H1 (cell line): Measurements from ENCODE around the gene TLE3. TPM values are rescaled to one million over a fixed set of nuclear protein-coding genes. Genes with fewer than 3 reads are reported as not detected.

ENCODE experiments used
- ATF2 ChIP-seq: IDR thresholded peaks from 2 replicates; pipeline ENCODE4 v1.6.1; 2012; ENCODE audit warnings: low read length, inconsistent platforms
- BCL11A ChIP-seq, 2 experiments: IDR thresholded peaks; one replicate each; pipeline ENCODE4 v1.6.1; 2011; ENCODE audit warnings: low read depth in 2 of 2, low read length in 2 of 2, mild to moderate bottlenecking in 2 of 2
- BRCA1 ChIP-seq: IDR thresholded peaks from 2 replicates; pipeline ENCODE4 v1.6.1; 2012; ENCODE audit warnings: low read depth, low read length, improper control_type of control experiment
- CREB1 ChIP-seq: IDR thresholded peaks from 2 replicates; pipeline ENCODE4 v1.6.1; 2012; ENCODE audit warnings: inconsistent platforms
- EGR1 ChIP-seq: IDR thresholded peaks from 2 replicates; pipeline ENCODE4 v1.6.1; 2011; ENCODE audit warnings: low read depth, low read length, borderline replicate concordance
- GABPA ChIP-seq: IDR thresholded peaks from 2 replicates; pipeline ENCODE4 v1.6.1; 2011; ENCODE audit warnings: mild to moderate bottlenecking, low read length, moderate library complexity, borderline replicate concordance; ENCODE audit not compliant: insufficient read depth
- SP1 ChIP-seq: IDR thresholded peaks from 2 replicates; pipeline ENCODE4 v1.6.1; 2011; ENCODE audit warnings: low read depth, low read length
- ZNF274 ChIP-seq: IDR thresholded peaks from 2 replicates; pipeline ENCODE4 v1.7.0; 2012; ENCODE audit warnings: low read length, borderline replicate concordance; ENCODE audit errors: extremely low read depth
- polyA plus RNA-seq, 7 experiments: library from polyadenylated mRNA; depleted of rRNA in 3 of 7; stranded (reverse) in 5 of 7; unstranded in 2 of 7; fragments of >200 nt in 5 of 7; fragments of 200-250 nt in 2 of 7; gene quantifications; 1 replicate in 5 of 7; 2 replicates in 1 of 7; 4 replicates in 1 of 7; pipeline versions ENCODE4 v1.2.1 to v1.2.3, GENCODE V29; 2011 to 2013; ENCODE audit warnings: missing spikeins in 2 of 7, mixed read lengths in 2 of 7
- total RNA-seq: library from RNA; stranded (reverse); fragmentation: NEBNext Ultra II Directional; extraction: Animal tissue kit (Norgen Biotek cat#: 25700); gene quantifications from 2 replicates; pipeline ENCODE4 v1.2.1, GENCODE V29; 2021
- TF ChIP-seq, protein P1 (sequence below): fragments of 300-600 bp; sonication (generic); IDR thresholded peaks from 2 replicates; pipeline ENCODE4 v1.7.1; 2012; ENCODE audit warnings: low read length, moderate library complexity, mild to moderate bottlenecking, inconsistent platforms; ENCODE audit not compliant: insufficient replicate concordance

The TLE3 gene
- total and polyA plus RNA-seq, 2 of the 8 experiments (the other 6 are each of a cell fraction or from before 2014, with no cell fraction given), result 25.1 to 61.2 TPM

- TF ChIP-seq, protein P1, sequence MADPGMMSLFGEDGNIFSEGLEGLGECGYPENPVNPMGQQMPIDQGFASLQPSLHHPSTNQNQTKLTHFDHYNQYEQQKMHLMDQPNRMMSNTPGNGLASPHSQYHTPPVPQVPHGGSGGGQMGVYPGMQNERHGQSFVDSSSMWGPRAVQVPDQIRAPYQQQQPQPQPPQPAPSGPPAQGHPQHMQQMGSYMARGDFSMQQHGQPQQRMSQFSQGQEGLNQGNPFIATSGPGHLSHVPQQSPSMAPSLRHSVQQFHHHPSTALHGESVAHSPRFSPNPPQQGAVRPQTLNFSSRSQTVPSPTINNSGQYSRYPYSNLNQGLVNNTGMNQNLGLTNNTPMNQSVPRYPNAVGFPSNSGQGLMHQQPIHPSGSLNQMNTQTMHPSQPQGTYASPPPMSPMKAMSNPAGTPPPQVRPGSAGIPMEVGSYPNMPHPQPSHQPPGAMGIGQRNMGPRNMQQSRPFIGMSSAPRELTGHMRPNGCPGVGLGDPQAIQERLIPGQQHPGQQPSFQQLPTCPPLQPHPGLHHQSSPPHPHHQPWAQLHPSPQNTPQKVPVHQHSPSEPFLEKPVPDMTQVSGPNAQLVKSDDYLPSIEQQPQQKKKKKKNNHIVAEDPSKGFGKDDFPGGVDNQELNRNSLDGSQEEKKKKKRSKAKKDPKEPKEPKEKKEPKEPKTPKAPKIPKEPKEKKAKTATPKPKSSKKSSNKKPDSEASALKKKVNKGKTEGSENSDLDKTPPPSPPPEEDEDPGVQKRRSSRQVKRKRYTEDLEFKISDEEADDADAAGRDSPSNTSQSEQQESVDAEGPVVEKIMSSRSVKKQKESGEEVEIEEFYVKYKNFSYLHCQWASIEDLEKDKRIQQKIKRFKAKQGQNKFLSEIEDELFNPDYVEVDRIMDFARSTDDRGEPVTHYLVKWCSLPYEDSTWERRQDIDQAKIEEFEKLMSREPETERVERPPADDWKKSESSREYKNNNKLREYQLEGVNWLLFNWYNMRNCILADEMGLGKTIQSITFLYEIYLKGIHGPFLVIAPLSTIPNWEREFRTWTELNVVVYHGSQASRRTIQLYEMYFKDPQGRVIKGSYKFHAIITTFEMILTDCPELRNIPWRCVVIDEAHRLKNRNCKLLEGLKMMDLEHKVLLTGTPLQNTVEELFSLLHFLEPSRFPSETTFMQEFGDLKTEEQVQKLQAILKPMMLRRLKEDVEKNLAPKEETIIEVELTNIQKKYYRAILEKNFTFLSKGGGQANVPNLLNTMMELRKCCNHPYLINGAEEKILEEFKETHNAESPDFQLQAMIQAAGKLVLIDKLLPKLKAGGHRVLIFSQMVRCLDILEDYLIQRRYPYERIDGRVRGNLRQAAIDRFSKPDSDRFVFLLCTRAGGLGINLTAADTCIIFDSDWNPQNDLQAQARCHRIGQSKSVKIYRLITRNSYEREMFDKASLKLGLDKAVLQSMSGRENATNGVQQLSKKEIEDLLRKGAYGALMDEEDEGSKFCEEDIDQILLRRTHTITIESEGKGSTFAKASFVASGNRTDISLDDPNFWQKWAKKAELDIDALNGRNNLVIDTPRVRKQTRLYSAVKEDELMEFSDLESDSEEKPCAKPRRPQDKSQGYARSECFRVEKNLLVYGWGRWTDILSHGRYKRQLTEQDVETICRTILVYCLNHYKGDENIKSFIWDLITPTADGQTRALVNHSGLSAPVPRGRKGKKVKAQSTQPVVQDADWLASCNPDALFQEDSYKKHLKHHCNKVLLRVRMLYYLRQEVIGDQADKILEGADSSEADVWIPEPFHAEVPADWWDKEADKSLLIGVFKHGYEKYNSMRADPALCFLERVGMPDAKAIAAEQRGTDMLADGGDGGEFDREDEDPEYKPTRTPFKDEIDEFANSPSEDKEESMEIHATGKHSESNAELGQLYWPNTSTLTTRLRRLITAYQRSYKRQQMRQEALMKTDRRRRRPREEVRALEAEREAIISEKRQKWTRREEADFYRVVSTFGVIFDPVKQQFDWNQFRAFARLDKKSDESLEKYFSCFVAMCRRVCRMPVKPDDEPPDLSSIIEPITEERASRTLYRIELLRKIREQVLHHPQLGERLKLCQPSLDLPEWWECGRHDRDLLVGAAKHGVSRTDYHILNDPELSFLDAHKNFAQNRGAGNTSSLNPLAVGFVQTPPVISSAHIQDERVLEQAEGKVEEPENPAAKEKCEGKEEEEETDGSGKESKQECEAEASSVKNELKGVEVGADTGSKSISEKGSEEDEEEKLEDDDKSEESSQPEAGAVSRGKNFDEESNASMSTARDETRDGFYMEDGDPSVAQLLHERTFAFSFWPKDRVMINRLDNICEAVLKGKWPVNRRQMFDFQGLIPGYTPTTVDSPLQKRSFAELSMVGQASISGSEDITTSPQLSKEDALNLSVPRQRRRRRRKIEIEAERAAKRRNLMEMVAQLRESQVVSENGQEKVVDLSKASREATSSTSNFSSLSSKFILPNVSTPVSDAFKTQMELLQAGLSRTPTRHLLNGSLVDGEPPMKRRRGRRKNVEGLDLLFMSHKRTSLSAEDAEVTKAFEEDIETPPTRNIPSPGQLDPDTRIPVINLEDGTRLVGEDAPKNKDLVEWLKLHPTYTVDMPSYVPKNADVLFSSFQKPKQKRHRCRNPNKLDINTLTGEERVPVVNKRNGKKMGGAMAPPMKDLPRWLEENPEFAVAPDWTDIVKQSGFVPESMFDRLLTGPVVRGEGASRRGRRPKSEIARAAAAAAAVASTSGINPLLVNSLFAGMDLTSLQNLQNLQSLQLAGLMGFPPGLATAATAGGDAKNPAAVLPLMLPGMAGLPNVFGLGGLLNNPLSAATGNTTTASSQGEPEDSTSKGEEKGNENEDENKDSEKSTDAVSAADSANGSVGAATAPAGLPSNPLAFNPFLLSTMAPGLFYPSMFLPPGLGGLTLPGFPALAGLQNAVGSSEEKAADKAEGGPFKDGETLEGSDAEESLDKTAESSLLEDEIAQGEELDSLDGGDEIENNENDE, result no peak
- TF ChIP-seq BCL11A (IDR thresholded peaks at IDR 0.05; ENCODE audit: low read depth in 2 of 2, low read length in 2 of 2) (no peak), BRCA1 (no peak), EGR1 (no peak), CREB1 (no peak), GABPA (no peak), ZNF274 (no peak), SP1 (no peak), ATF2 (no peak)
These were observed 77.5 kb downstream of the TLE3 start (continued) for GRCh38 chr15:70020229-70020628.
